NCI-H146 (cell line): ENCODE data around the gene PPP1R7.

ENCODE experiments used
- DNase-seq: peaks from one replicate; lab custom pipeline; 2025; lab: John Stamatoyannopoulos, UW

Gene PPP1R7

DNA sequence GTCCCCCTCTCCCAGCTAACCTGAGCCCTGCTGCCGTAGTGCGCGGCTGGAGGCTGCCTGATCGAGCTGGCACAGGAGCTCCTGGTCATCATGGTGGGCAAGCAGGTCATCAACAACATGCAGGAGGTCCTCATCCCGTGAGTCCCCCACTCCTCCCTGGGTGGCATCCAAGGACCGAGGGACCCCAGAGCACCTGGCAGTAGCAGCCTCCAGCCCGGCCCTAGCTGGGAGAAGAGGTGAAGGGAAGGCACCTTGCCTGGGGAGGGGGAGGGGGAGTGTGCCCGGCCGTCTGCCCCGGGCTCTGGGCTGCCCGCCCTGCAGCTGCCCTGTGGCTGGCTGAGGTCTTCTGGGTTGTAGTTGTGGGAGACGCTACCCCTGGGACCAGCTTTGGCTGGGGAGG lies 64.5 kb downstream of the PPP1R7 start:
- no peak for DNase-seq

DNA sequence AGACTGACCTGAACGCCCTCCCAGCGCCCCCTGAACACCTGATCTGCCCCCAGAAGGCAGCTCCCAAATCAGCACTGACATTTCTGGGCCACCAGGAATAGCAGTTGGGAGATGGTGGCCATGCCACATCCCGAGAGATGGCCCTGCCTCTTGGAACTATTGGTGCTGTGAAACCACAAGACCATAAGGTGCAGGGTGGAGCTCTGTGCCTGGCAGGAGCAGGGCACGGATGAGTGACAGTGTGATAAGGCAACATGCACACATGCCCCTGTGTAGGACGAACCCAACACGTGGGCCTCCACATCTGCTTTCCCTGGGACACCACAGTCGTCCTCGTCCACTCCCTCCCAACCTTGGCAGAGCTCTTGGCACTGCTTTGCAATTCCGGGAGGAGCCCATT lies 65.2 kb downstream of the PPP1R7 start:
- DNase-seq: no peak

DNA sequence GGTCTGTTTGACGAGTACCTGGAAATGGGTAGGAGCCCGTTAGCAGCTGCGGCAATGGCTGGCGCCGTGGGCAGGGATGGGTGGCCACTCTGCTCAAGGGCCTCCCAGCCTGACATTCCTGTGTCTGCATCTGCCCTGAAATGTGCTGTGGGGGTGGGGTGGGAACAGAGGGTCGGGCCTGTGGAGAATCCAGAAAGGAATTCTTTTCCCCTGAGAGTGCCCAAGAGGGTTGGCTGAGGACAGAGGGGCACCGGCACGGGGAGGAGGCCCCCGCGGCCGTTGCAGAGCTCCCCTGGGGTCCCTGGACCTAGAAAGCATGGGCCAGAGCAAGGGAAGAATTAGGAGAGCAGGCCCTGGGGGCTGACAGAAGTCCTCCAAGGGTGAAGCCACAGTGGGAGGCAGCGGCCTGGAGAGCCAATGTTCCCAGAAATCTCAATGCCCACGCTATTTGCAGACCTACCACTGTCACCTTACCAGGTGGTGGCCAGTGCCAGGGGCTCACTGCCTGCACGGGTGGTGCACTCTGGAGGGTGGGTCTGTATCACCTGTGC lies 66.0 kb downstream of the PPP1R7 start:
- DNase-seq: no peak

DNA sequence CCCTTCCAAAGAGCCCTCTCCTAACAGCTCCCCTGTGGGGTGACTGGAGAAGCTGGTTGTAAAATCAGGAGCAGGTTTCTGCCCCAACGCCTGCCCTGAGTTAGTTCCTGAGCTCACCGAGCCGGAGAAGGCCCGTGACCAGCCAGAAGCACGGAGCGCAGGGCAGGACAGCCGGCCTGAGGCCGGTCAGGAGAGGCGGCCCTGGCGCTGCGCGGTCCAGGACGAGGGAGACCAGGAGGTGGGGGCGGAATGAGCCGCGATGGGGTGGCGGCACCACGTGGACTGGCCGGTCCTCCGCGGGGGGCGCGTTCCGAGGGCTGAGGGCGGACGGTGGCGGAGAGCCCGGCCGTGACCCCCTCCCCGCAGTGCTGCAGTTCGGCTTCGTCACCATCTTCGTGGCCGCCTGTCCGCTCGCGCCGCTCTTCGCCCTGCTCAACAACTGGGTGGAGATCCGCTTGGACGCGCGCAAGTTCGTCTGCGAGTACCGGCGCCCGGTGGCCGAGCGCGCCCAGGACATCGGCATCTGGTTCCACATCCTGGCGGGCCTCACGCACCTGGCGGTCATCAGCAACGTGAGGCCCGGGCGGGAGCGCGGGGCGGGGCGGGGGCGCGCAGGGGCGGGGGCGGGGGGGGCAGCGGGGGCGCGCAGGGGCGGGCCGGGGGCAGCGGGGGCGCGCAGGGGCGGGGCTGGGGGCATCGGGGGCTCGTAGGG lies 67.2 kb downstream of the PPP1R7 start:
- DNase-seq: peak; percentile 81

DNA sequence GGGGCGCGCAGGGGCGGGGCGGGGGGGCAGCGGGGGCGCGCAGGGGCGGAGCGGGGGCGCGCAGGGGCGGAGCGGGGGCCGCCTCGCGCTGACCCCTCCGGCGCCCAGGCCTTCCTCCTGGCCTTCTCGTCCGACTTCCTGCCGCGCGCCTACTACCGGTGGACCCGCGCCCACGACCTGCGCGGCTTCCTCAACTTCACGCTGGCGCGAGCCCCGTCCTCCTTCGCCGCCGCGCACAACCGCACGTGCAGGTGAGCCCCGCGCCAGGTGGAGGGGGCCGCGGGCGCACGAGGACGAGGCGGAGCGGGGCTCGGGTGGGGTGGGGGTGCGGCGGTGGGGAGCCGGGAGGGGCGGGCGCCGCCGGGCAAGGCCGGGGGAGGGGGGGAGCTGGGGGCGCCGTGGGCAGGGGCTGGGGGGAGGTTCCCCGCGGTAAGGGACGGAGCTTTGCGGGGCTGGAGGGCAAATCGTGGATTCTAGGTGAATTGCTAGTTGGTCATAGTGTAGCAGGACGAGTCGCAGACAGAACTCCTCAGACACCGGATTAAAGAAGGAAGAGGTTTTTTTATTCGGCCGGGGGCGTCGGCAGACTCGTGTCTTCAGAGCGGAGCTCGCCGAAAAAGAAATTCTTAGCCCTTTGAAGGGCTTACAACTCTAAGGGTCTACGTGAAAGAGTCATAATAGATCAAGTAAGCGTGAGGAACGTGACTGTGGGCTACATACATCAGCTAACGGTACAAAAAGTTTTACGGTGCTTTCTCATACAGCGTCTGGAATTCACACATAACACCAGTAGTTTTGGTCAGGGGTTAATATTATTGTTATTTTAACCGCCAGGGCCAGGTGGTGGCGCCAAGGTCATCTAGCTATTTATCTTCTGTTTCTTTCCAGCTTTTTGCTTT lies 68.1 kb downstream of the PPP1R7 start:
- peak; percentile 51 for DNase-seq

DNA sequence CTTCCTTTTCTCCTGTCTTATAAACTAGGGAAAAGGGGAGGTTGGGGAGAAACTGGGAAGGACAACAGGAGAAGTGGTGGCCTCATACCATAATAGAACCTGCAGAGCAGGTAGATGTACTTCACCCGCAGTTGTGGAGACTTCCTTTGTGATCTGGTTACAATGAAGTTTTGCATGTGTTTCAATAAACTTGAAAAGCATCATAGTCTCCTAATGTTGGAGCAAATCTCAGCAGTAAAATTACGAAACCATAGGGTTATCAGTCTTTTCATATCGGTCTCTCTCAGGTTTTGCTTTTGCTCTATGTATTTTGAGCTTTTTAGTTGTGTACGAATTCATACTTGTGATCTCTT lies 68.7 kb downstream of the PPP1R7 start:
- no peak for DNase-seq

DNA sequence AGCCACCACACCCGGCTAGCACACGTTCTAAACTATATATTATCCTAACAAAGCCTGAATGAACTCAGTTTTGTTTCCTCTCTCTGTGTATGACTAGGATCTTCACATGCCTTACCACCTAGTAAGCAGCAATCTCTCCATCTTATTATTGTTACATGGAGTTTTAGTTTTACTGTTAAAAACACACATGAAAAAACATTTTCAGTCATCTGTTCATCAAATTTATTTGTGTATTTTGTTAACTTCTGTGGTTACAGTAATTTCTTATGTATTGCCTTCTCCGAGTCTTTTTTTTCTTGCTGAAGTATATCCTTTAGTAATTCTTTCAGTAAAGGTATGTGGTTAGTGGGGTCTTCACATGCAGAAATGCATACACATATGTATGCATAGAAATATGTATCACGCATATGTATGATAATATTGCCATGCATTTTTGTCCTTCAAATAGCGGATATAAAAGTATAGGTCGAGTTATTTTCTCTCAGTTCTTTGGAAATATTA lies 69.6 kb downstream of the PPP1R7 start:
- DNase-seq: no peak

DNA sequence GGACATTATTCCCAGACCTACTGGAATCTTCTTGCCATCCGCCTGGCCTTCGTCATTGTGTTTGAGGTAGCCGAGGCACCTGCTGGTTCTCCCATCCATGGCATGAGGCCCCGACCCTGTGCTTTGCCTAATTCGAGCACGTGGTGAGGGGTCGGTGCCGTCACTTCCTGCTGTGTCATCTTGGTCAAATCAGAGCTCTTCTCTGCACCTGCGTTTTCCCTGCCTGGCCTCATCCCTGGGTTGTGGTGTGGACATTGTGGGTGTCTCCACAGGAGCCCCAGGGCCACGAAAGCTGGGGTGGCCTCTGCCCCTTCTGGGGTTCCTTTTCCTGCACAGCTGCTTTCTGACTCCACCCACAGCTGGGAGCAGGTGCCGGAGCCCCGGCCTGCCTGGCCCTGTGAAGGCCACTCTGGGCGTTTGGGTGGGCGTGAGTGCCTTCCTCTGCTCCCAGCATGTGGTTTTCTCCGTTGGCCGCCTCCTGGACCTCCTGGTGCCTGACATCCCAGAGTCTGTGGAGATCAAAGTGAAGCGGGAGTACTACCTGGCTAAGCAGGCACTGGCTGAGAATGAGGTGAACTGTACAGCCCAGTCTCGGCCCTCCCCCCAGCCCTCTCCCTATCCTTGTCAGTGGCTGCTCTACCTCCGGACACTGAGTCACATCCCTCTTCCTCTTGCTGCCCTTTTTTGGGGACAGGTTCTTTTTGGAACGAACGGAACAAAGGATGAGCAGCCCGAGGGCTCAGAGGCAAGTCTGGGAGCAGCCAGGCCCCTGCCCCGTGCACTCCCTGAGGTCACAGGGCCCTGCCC lies 73.1 kb downstream of the PPP1R7 start:
- no peak for DNase-seq

DNA sequence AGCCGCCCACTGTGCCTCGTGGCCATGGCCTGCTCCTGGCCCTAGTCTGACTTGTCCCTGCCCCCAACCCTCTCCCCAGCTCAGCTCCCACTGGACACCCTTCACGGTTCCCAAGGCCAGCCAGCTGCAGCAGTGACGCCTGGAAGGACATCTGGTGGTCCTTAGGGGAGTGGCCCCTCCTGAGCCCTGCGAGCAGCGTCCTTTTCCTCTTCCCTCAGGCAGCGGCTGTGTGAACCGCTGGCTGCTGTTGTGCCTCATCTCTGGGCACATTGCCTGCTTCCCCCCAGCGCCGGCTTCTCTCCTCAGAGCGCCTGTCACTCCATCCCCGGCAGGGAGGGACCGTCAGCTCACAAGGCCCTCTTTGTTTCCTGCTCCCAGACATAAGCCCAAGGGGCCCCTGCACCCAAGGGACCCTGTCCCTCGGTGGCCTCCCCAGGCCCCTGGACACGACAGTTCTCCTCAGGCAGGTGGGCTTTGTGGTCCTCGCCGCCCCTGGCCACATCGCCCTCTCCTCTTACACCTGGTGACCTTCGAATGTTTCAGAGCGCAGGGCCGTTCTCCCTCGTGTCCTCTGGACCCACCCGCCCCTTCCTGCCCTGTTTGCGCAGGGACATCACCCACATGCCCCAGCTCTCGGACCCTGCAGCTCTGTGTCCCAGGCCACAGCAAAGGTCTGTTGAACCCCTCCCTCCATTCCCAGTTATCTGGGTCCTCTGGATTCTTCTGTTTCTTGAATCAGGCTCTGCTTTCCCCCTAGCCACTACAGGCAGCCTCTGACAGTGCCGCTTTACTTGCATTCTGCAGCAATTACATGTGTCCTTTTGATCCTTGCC lies 74.0 kb downstream of the PPP1R7 start:
- DNase-seq: no peak

DNA sequence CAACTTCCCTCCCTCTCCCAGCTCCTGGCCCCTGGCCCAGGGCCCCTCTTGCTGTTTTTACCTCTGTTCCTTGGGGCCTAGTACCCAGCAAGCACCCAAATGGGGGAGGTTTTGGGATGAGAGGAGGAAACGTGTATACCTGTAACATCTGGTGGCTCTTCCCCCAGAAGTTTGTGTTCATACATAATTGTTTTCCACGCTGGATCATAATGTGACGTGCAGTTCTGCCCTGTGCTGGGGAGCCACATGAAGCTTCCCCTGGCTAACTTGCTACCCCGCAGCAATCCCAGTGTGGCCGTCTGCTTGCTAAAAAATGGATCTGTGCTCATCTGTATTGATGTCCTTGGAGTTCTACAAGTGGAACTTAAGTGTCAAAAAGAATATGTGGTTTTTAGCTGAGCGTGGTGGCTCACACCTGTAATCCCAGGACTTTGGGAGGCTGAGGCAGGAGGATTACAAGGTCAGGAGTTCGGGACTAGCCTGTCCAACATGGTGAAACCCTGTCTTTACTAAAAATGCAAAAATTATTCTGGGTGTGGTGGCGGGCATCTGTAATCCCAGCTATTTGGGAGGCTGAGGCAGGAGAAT lies 74.7 kb downstream of the PPP1R7 start:
- DNase-seq: no peak

DNA sequence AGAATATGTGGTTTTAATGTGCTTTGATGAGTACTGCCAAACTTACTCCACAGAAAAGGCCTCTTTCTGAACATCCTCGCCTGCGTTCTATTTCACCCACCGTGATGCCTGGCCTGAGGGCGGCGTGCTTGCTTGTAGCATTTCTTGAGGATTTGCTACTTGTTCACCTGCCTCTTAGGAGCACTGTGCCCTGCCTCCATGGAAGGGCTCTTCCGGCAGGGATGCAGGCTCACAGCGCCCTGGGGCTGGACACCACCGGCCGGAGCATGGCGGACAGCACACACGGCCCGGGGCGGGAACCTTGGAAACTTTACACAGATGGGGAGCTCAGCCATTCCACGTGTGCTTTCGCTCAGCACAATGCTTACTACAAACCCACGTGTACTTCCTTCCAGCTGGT lies 75.3 kb downstream of the PPP1R7 start:
- no peak for DNase-seq

DNA sequence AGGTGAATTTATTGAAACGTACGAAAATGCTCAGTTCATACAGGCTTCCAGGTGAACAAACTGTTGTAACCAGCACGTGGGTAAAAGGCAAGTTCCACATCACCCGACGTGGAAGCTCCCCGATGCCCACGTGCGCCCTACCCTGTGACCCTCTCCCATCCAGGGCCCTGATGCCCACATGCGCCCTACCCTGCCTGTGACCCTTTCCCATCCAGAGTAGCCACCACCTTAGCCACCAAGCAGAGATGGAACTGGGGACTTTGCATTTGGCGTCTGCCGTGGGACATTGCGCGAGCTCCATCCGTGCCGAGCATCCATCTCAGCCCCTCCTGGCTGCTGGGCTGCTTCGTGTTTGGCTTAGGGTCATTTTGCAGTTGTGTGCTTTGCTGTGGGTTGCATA lies 75.7 kb downstream of the PPP1R7 start:
- DNase-seq: no peak

DNA sequence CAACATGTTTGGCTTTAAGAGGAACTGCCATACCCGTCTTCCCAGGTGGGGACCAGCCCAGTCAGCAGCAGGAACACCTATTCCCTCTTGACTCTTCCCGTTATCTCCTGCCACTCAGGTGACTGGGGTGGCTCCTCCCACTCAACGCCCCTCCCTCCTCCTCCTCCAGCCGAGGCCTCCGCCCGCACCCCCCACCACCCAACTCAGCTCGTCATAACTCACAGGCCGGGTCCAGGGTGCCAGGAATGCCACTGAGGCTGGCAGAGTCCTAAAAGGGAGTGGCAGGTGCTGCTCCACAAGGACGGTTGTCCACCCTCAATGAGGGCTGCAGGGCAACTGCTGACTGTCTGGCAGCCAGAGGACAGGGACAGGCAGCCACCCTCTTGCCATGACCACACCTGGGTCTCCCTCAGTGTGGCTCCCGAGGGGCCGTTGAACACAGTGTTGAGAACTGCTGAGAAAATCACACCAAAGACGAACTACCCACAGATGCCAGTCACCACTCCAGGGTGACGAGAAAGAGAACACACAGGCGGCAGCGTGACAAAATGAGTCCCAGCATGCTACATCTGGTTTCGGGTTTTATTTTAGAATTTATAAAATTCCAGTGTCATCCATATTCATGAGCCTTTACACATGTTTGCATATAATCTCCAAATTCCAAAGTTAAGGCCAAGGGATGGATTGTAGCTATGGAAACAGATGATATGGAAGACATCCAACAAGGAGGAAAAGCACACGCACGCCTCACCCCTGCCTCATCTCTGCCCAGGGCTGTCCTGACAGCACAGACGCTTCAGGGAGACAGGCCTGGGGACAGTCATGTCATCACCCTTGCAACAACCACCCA lies 76.7 kb downstream of the PPP1R7 start:
- DNase-seq: no peak

DNA sequence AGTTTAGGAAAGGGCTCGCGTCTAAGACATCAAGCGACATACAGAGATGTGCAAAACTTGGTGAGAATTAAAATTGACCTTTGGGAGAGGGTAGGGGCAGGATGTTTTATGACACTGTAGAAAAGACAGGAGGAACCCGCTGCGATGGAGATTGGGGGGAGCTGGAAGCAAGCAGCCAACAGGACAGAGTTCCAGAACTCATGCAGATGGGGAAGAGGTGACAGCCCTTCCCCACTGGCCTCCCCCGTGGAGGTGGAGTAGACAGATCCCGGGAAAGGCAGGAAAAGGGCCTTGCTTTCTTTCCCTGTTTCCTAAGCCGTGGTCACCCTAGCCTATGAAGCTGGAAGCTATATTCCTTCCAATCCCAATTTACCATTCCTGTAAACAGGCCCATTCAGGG lies 77.3 kb downstream of the PPP1R7 start:
- no peak for DNase-seq

DNA sequence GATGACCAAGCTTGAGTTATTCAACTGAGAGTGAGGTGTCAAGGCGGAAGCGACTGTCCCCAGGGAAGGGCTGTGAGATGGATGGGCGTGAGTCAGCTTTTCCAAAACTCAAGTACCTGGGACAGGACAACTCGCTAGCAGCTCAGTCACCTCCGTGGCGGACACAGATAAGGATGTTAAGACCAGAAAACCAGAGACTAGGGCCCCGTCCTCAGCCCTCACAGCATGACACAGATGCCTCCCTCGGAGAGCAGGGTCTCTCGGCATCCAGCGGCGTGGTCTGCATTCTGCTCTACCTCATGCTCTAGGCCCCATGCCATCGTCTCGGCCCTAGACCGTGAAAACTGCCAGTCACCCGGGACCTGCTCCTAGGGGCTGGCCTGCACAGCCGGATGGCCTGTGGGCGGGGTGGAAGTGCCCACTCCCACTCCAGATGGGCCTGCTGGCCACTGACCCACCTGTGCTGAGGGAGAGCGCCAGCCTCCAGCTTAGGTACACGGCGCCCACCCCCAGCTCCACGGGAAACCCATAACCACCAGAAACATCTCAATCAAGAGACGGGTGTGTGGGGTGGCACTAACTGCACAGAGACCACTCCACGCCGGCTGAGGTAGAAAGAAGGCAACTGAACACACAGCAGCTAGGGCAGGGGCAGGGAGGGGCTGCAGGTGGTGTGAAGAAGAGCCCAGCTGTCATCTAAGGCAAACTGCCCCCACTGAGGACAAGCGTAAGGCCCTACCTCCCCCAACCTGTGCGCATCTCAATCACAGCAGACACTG lies 78.0 kb downstream of the PPP1R7 start:
- no peak for DNase-seq

DNA sequence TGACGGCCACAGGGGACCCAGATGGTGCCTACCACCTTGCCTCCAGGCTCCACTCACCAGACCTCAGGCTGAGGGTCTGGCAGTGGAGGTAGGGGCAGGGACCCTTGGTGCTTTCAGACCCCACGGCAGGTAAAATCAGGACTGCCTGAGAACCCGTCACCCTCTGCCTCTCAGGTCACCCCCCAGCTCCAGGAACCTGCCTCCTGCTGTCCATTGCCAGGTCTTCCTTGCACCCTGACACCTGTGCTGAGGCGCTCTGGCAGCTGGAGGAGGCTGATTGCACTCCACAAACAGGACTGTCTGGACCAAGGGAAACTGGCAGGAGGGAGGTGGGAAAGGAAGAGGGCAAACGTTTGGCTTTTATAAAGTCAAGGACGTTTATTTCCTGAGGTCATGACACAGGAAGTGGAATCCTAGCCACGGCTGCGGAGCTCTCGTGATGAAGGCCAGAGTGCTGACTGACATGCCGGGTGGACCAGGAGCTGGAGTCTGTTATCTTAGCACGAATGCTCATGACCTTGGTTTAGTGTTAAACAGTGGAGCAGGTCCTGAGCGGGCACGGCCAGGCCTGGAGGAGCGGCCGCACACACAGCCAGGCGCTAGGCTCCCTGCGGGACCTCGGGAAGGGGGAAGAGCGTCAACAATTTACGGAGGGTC lies 78.7 kb downstream of the PPP1R7 start:
- DNase-seq: no peak

DNA sequence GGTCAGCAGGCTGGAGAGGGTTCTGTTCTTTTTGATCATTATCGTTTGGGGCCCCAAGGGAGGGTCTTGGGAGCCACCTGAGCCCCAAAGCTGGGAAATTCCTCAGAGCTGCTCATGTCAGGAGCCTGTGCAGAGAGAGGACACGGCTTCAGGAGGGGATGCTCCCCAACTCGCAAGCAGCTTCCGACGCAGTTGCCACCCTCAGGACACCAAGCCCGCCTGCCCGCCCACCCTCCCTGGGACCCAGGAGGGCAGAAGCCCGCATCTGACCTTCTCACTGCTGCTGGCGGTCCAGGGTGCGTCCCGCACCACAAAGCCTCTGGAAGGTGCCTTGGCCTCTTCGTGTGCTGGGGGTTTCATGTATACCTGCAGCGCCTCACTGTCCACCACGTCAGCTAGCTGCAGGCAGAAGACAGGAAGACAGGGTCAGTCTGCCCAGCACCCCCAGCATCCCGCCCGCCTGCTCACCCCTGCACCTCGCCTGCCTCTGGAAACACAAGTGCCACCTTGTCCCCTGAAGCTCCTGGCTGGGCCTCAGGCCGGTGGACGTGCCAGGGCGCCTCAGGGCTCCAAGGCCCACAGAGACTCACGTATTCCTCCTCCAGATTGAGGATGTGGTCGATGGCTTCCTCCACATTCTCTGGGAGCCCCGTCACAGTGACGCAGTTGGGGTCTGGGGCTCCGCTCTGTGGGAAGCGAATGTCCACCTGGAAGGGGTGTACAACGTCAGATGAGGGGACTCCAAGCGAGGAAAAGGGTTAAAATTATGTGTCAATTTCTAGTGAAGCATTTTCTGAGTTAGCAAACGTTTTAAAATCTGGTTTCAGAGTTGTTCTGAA lies 79.5 kb downstream of the PPP1R7 start:
- no peak for DNase-seq

DNA sequence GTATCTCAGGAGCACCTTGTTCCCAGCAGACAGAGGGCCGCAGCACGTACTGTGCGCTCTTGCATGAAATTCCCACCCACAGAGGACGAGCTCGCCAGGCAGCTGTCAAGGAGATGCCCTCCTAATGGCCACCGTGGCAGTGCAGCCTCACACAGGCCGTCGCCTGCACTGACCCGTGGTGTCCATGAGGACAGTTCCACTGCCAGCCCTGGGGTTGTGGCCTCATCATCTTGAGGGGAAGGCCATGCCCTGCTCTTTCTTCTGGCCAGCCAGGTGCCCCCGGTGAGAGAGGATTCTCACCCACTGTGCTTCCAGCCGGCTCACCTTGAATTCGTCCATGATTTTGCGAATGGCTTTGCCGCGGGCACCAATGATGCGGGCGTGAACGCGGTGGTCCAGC lies 80.2 kb downstream of the PPP1R7 start:
- no peak for DNase-seq
